GM13976 (cell line): Measurements from ENCODE around the gene GAB2.

Source experiments
- DNase-seq: peaks from one replicate; pipeline ENCODE4 v3.0.0; 2012; ENCODE audit warnings: low spot score
- in situ Hi-C: fragments of 300-500 bp; cut with MboI; formaldehyde crosslinking; loops from one replicate; pipeline ENCODE4 v1.12.0; 2022; ENCODE audit warnings: low sequenced_read_pairs, mixed read lengths, inconsistent platforms; ENCODE audit not compliant: unreplicated experiment
- TF ChIP-seq, protein P1 (sequence below): IDR thresholded peaks from 2 replicates; pipeline ENCODE4 v1.5.1; 2012; ENCODE audit warnings: borderline replicate concordance, mild to moderate bottlenecking; ENCODE audit not compliant: insufficient read depth; ENCODE audit errors: extremely low read depth, missing control alignments, control extremely low read depth

Gene GAB2

DNA sequence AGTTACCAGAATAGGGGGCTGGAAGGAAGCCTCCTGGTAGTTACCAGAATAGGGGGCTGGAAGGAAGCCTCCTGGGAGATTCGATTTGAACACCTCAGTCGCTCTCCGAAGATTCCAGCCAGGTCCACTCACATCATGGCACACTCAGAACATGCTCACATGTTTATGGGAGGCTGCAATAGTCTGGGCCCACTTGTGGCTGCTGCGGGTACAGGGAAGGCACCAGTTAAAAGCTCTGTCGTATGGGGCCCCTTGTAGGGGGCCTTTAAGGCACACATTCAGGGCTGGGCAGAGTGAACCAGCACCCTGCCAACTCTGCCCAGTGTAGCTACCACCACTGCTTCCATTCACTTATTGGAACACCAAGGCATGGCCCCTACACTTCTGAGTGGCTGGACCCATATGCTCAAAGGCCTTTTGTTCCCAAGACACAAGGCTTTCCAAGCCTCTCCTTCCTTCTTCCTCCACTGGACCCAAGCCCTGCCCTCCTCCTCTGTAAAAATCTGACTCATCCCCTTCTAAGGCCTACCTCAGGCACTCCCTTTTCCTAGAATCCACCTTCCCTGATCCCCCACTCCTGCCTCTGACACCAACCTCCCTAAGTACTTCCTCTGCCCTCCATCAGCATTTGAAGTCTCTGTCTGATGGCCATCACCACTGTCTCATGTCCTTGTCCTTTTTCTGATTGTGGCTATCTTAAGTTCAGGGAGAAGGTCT lies 200.9 kb downstream of the GAB2 start:
- in situ Hi-C loops: no loop called here
- TF ChIP-seq, protein P1, sequence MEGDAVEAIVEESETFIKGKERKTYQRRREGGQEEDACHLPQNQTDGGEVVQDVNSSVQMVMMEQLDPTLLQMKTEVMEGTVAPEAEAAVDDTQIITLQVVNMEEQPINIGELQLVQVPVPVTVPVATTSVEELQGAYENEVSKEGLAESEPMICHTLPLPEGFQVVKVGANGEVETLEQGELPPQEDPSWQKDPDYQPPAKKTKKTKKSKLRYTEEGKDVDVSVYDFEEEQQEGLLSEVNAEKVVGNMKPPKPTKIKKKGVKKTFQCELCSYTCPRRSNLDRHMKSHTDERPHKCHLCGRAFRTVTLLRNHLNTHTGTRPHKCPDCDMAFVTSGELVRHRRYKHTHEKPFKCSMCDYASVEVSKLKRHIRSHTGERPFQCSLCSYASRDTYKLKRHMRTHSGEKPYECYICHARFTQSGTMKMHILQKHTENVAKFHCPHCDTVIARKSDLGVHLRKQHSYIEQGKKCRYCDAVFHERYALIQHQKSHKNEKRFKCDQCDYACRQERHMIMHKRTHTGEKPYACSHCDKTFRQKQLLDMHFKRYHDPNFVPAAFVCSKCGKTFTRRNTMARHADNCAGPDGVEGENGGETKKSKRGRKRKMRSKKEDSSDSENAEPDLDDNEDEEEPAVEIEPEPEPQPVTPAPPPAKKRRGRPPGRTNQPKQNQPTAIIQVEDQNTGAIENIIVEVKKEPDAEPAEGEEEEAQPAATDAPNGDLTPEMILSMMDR: no peak
- no peak for DNase-seq

DNA sequence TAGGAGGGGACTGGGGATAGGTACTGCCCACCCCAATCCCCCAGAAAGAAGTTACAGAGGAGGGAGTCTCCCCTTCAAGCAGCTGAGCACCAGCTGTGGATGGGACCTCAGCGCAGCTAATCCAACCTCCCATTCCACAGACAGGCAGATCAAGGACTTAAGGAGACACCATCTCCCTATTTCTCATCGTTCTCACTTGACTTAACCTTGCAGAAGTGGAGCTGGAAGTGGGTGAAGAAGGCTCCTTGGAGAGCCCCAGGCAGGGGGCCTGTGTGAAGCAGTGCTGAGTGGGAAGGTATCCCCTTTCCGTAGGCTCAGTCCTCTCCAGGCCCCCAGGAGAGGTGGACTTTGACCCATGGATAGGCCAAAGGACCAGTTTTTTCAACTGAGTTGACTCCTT lies 201.6 kb downstream of the GAB2 start:
- no peak for DNase-seq
- TF ChIP-seq, protein P1: no peak
- in situ Hi-C loops: no loop called here

DNA sequence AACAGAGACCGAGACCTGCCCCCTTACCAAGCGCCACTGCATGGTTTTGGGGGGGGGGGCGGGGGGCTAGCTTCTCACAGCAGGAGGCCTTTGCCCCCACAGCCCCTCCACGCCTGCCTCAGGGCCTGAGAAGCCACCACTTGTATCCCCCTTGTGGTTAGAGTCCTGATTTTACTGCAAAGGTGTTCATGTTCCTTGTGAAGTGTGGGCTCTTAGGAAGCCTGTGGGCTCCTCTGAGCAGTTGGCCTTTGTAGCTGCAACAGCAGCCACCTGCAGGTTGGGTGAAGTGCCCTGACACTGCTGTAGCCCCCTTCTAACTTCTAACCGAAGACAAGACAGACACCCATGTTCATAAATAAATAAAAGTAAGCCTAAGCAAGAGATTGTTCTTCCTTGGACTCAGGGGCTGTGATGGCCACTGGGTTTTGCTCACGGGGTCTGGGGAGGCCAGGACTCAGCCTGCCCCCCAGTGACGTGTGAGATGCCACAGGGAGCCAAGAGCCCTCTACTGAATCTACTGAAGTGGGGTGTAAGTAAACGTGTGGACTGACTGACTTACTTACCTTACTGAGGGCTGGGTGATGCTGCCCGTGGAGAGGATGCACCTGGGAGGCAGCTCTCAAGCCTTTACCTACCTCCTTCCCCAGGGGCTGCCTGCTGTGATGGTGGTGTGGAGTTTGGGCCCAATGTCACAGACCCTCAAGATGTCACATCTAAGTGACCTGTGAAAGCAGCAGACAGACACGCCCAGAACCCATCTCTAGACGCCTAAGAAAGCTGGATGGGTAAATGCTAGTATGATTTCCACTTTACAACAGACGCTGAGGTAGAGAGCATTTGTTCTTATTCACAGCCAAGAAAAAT lies 203.1 kb downstream of the GAB2 start:
- in situ Hi-C loops: no loop called here
- TF ChIP-seq, protein P1: no peak
- DNase-seq: no peak

- TF ChIP-seq, protein P1: no peak
- no peak for DNase-seq
- in situ Hi-C loops: no loop called here
Observed at GRCh38 chr11:78213526-78214330, 203.9 kb downstream of the GAB2 start.

- DNase-seq: no peak
- in situ Hi-C loops: no loop called here
- TF ChIP-seq, protein P1: no peak
Observed at GRCh38 chr11:78212586-78213371, 204.8 kb downstream of the GAB2 start.

- no peak for DNase-seq
- in situ Hi-C loops: no loop called here
- TF ChIP-seq, protein P1: no peak
Observed at GRCh38 chr11:78211565-78211964, 206.1 kb downstream of the GAB2 start.
